Colonic mucosa (tissue), 4 donors: ENCODE measurements around the gene POLR1A. TPM values are rescaled to one million over a fixed set of nuclear protein-coding genes. Genes with fewer than 3 reads are reported as not detected.

Source experiments
- DNase-seq: peaks from one replicate; pipeline ENCODE4 v3.0.0-alpha.2; 2020
- H3K27ac ChIP-seq: fragments of 200-600 bp; one replicate; pipeline ENCODE4 v1.8.0; 2021
- H3K27me3 ChIP-seq: fragments of 200-600 bp; one replicate; pipeline ENCODE4 v1.8.0; 2021
- H3K36me3 ChIP-seq: fragments of 200-600 bp; one replicate; pipeline ENCODE4 v1.8.0; 2021
- H3K4me1 ChIP-seq: fragments of 200-600 bp; one replicate; pipeline ENCODE4 v1.8.0; 2021; ENCODE audit warnings: mild to moderate bottlenecking
- H3K4me3 ChIP-seq: fragments of 200-600 bp; one replicate; pipeline ENCODE4 v1.8.0; 2021
- H3K9ac ChIP-seq, 2 donors: one replicate each; pipeline ENCODE4 v1.7.0; 2013; ENCODE audit warnings: control low read depth in 2 of 2, low read depth in 2 of 2, low read length in 2 of 2
- H3K9me3 ChIP-seq: fragments of 200-600 bp; one replicate; pipeline ENCODE4 v1.8.0; 2021
- intact Hi-C: fragments of 100-400 bp; cut with DNase I; formaldehyde crosslinking; loops from one replicate; pipeline ENCODE4 v1.14.1; 2022
- total RNA-seq, 2 donors: library from RNA; stranded (reverse); fragmentation: NEBNext Ultra II Directional in 1 of 2; extraction: Animal tissue kit (Norgen Biotek cat#: 25700) in 1 of 2; gene quantifications; one replicate each; pipeline ENCODE4 v1.2.1, GENCODE V29; 2021
- TF ChIP-seq, protein P1 (sequence below): fragments of 200-600 bp; IDR thresholded peaks from one replicate; pipeline ENCODE4 v1.8.0; 2022; ENCODE audit warnings: antibody characterized with exemption, mild to moderate bottlenecking
- donor health status: healthy.
- donor health status: DM: no; HTN: no; CAD: no.
- donor health status: DM: no; HTN: no; CAD: no.

The POLR1A gene
- total RNA-seq, 2 donors from 2014 or later, result 17.9 to 35.9 TPM

DNA sequence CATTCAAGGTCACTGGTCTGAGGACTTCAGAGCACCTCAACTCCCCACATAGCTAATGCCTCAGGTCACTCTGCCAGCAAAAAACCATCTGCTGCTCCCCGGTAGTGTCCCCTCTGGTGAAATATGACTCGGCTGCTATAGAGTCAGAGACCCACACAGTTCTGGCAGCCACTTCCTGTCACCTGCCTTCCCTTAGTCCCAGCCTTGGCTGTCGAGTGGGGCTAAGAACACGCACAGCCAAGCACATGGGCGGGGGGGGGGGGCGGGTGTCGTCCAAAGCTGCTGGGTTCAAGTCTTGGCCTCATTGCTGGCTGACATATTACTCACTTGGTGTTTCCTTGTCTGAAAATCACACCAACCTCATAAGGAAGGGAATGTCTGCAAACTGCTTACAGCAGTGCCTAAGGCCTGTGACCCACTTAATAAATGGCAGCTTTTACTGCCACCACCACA lies 37.5 kb downstream of the POLR1A start:
- Histone ChIP-seq H3K36me3 (peaks cover 6% of the 10 kb centered on the region), H3K4me1 (no peaks in the 10 kb centered on the region), H3K9ac (no peak overlapping the region), H3K27me3 (no peaks in the 10 kb centered on the region), H3K27ac (no peak overlapping the region), H3K9me3 (no peaks in the 10 kb centered on the region), H3K4me3 (no peak overlapping the region)
- no peak for DNase-seq
- intact Hi-C loops, result no loop called here
- TF ChIP-seq, protein P1, sequence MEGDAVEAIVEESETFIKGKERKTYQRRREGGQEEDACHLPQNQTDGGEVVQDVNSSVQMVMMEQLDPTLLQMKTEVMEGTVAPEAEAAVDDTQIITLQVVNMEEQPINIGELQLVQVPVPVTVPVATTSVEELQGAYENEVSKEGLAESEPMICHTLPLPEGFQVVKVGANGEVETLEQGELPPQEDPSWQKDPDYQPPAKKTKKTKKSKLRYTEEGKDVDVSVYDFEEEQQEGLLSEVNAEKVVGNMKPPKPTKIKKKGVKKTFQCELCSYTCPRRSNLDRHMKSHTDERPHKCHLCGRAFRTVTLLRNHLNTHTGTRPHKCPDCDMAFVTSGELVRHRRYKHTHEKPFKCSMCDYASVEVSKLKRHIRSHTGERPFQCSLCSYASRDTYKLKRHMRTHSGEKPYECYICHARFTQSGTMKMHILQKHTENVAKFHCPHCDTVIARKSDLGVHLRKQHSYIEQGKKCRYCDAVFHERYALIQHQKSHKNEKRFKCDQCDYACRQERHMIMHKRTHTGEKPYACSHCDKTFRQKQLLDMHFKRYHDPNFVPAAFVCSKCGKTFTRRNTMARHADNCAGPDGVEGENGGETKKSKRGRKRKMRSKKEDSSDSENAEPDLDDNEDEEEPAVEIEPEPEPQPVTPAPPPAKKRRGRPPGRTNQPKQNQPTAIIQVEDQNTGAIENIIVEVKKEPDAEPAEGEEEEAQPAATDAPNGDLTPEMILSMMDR, result no peak

GRCh38 chr2:86066915-86067314 lies 38.8 kb downstream of the POLR1A start:
- Histone ChIP-seq H3K36me3 (peaks cover 6% of the 10 kb centered on the region), H3K9ac (no peak overlapping the region)
- intact Hi-C loops, result no loop called here

GRCh38 chr2:86066007-86066578 lies 39.6 kb downstream of the POLR1A start:
- no peaks in the 10 kb centered on the region for H3K9me3 ChIP-seq
- TF ChIP-seq, protein P1, result no peak
- no peak overlapping the region for H3K9ac ChIP-seq
- peaks cover 6% of the 10 kb centered on the region for H3K36me3 ChIP-seq
- H3K27ac ChIP-seq, result no peak overlapping the region
- H3K4me3 ChIP-seq, result no peak overlapping the region
- H3K27me3 ChIP-seq, result no peaks in the 10 kb centered on the region
- no peaks in the 10 kb centered on the region for H3K4me1 ChIP-seq
- no peak for DNase-seq
- intact Hi-C loops, result no loop called here

More at GRCh38 chr2:86066915-86067314, 38.8 kb downstream of the POLR1A start:
- TF ChIP-seq, protein P1, result no peak
- Histone ChIP-seq H3K4me1 (no peaks in the 10 kb centered on the region), H3K9me3 (no peaks in the 10 kb centered on the region), H3K27me3 (no peaks in the 10 kb centered on the region), H3K4me3 (no peak overlapping the region), H3K27ac (no peak overlapping the region)
- DNase-seq, result no peak

GRCh38 chr2:86065512-86065911 lies 40.2 kb downstream of the POLR1A start:
- H3K9ac ChIP-seq, result no peak overlapping the region
- H3K4me1 ChIP-seq, result no peaks in the 10 kb centered on the region
- intact Hi-C loops, result no loop called here
- H3K9me3 ChIP-seq, result no peaks in the 10 kb centered on the region
- H3K27ac ChIP-seq, result no peak overlapping the region
- DNase-seq, result no peak
- peaks cover 6% of the 10 kb centered on the region for H3K36me3 ChIP-seq
- no peaks in the 10 kb centered on the region for H3K27me3 ChIP-seq
- TF ChIP-seq, protein P1, result no peak
- H3K4me3 ChIP-seq, result no peak overlapping the region

DNA sequence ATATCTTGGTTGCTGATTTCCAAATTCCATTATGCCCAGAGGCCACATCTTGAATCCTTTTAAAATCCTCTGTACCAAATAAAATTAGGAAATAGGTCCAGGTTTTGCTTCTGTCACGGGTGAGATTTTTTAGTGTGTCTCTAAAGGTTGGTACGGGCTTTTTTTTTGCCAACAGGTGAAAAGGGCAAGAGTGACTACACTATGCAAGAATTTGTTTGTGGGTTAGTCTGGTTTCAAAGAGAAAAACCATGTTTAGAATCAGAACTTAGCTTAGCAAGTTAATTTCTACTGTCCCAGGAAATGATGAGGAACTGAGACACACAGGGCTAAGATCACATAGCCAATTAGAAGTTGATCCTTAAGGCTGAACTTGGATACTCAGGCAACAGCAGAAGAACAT lies 41.7 kb downstream of the POLR1A start:
- H3K27ac ChIP-seq, result no peak overlapping the region
- H3K36me3 ChIP-seq, result no peaks in the 10 kb centered on the region
- TF ChIP-seq, protein P1, result no peak
- no peak for DNase-seq
- H3K4me1 ChIP-seq, result no peaks in the 10 kb centered on the region
- no peaks in the 10 kb centered on the region for H3K9me3 ChIP-seq
- no peak overlapping the region for H3K9ac ChIP-seq
- intact Hi-C loops, result no loop called here
- H3K27me3 ChIP-seq, result no peaks in the 10 kb centered on the region
- H3K4me3 ChIP-seq, result no peak overlapping the region
